OCI-LY1 (cell line): Measurements from ENCODE around the gene GDPD4.

Experiments
- CTCF ChIP-seq: fragments of 200-600 bp; sonication (generic), shearing (Covaris generic); IDR thresholded peaks from 2 replicates; pipeline ENCODE4 v1.5.1; 2017; ENCODE audit warnings: mild to moderate bottlenecking, antibody characterized with exemption, low read length, moderate library complexity, mixed read lengths
- EZH2 ChIP-seq: fragments of 200-600 bp; sonication (generic), shearing (Covaris generic); IDR thresholded peaks from 2 replicates; pipeline ENCODE4 v1.8.0; 2017; ENCODE audit warnings: borderline replicate concordance, mixed run types, mild to moderate bottlenecking, antibody characterized with exemption, low read length, moderate library complexity, mixed read lengths

DNA sequence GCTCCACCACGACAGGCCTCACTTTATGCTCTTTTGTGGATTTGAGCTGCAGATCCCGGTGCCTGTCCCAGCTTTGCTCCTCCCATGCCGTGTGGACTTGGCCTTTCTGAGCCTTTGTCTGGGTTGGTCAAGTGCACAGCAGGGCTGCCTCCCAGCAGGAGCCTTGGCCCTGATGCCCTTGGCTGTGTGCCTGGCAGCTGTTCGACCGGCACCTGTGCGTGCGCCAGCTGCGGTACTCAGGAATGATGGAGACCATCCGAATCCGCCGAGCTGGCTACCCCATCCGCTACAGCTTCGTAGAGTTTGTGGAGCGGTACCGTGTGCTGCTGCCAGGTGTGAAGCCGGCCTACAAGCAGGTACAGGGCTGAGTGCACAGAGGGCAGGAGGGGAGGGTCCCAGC is 126.9 kb downstream of the GDPD4 start:
- no peak for TF ChIP-seq CTCF
- TF ChIP-seq EZH2: no peak
